Caco-2 (cell line): Measurements from ENCODE around the gene P3H2. TPM values are rescaled to one million over a fixed set of nuclear protein-coding genes. Genes with fewer than 3 reads are reported as not detected.
A peak's percentile ranks its signal among the peaks of the same experiment; 100 is the strongest.

Experiments used
- BruUV-seq: library from RNA; stranded (reverse); fragments of 400-500 nt; replicated peaks from 2 replicates; lab custom pipeline; 2021; lab: Mats Ljungman, UMichigan
- CTCF ChIA-PET: fragments of 300-600 bp; sonication (Branson Sonifier 250); formaldehyde crosslinking; loops from one replicate; lab custom pipeline; 2022; ENCODE audit warnings: antibody characterized with exemption; lab: Charles Lee
- POLR2A ChIA-PET: fragments of 300-600 bp; sonication (Branson Sonifier 250); formaldehyde crosslinking; loops from one replicate; lab custom pipeline; 2022; ENCODE audit warnings: antibody characterized with exemption; lab: Charles Lee
- DNase-seq, 2 experiments: peaks; one replicate each; pipeline versions ENCODE4 v3.0.0 to v3.0.0-alpha.2; 2020 to 2022
- H3K27me3 ChIP-seq: replicated peaks from 2 replicates; pipeline ENCODE4 v1.6.0; 2011; ENCODE audit warnings: low read length; ENCODE audit not compliant: control insufficient read depth, insufficient read depth
- H3K36me3 ChIP-seq: 2 replicates; pipeline ENCODE4 v1.5.1; 2011; ENCODE audit warnings: low read length; ENCODE audit not compliant: control insufficient read depth, insufficient read depth
- H3K4me1 ChIP-seq: fragments of 250-450 bp; sonication (Bioruptor Pico); 2 replicates; pipeline ENCODE4 v1.5.1; 2020; ENCODE audit warnings: mild to moderate bottlenecking
- H3K4me3 ChIP-seq: 2 replicates; pipeline ENCODE4 v1.5.1; 2011; ENCODE audit warnings: low read depth, mild to moderate bottlenecking, control low read depth, low read length
- H3K9me3 ChIP-seq: fragments of 250-450 bp; sonication (Bioruptor Pico); 2 replicates; pipeline ENCODE4 v1.5.1; 2020; ENCODE audit warnings: mild to moderate bottlenecking, moderate library complexity
- H3K27ac Mint-ChIP-seq: one replicate; pipeline ENCODE4 v1.8.0; 2022; ENCODE audit warnings: mixed read lengths; ENCODE audit not compliant: unreplicated experiment
- H3K27me3 Mint-ChIP-seq: one replicate; pipeline ENCODE4 v1.8.0; 2022; ENCODE audit warnings: mixed read lengths; ENCODE audit not compliant: insufficient read depth, unreplicated experiment
- H3K36me3 Mint-ChIP-seq: one replicate; pipeline ENCODE4 v1.8.0; 2022; ENCODE audit warnings: mild to moderate bottlenecking, mixed read lengths; ENCODE audit not compliant: insufficient read depth, unreplicated experiment
- H3K4me1 Mint-ChIP-seq: one replicate; pipeline ENCODE4 v1.8.0; 2022; ENCODE audit warnings: low read depth, mixed read lengths; ENCODE audit not compliant: unreplicated experiment
- H3K4me3 Mint-ChIP-seq: one replicate; pipeline ENCODE4 v1.8.0; 2022; ENCODE audit warnings: mild to moderate bottlenecking, moderate library complexity, mixed read lengths; ENCODE audit not compliant: unreplicated experiment
- H3K9me3 Mint-ChIP-seq: one replicate; pipeline ENCODE4 v1.8.0; 2022; ENCODE audit warnings: mixed read lengths; ENCODE audit not compliant: unreplicated experiment
- intact Hi-C: fragments of 100-400 bp; cut with micrococcal nuclease; formaldehyde crosslinking; loops from one replicate; pipeline ENCODE4 v1.10.0; 2022; ENCODE audit not compliant: unreplicated experiment
- total RNA-seq: library from RNA; stranded (reverse); gene quantifications from 2 replicates; pipeline ENCODE4 v1.2.3, GENCODE V29; 2022
- TF ChIP-seq, protein P1 (sequence below), 2 experiments: fragments of 200-600 bp in 1 of 2; IDR thresholded peaks; 1 replicate in 1 of 2; 2 replicates in 1 of 2; pipeline versions ENCODE4 v1.5.1 to v1.8.0; 2011 to 2022; ENCODE audit warnings: antibody characterized with exemption in 1 of 2, control low read depth in 1 of 2, inconsistent platforms in 1 of 2, low read depth in 1 of 2, low read length in 1 of 2, mild to moderate bottlenecking in 1 of 2, moderate library complexity in 1 of 2; ENCODE audit not compliant: insufficient read depth in 1 of 2, severe bottlenecking in 1 of 2, unreplicated experiment in 1 of 2

The P3H2 gene
- total RNA-seq, 1 experiment from 2014 or later = 55.8 TPM

DNA sequence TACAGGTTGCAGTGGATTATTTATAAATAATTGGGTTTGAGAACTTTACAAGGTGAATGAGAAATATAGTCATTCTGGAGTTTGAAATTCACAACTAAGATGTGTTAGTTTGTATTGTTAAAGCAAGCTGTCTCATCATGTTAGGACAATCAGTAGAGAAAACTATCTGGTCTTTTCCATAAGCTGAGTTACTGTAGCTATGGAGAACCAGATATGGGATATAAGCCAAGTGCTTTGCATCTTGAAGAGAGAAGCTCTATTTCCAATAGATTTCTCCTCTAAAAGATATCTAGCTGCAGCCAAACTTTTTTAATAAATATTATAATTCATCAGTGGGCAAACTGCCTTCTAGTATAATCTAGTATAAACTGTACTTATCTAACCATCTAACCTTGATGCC lies 11.3 kb downstream of the P3H2 start:
- POLR2A ChIA-PET = interaction anchor here (0.6 kb wide), 1 partner anchor 144 kb away, joined by 4 read pairs; no protein-coding TSS in a partner anchor
- Histone ChIP-seq H3K4me3 (no peak overlapping the region), H3K9me3 (peaks cover under 1% of the 10 kb centered on the region; the same call in 1 of the 2 replicates), H3K36me3 (no peaks in the 10 kb centered on the region), H3K27me3 (no peaks in the 10 kb centered on the region), H3K4me1 (peaks cover 11% of the 10 kb centered on the region; the same call in 1 of the 2 replicates)
- no peak overlapping the region for H3K4me3 Mint-ChIP-seq
- DNase-seq = no peak
- intact Hi-C loops = no loop called here
- H3K4me1 Mint-ChIP-seq = peaks cover 22% of the 10 kb centered on the region
- no peak overlapping the region for H3K27ac Mint-ChIP-seq
- H3K27me3 Mint-ChIP-seq = no peaks in the 10 kb centered on the region
- BruUV-seq = no TSS peak
- CTCF ChIA-PET = no interaction called here
- TF ChIP-seq, protein P1, sequence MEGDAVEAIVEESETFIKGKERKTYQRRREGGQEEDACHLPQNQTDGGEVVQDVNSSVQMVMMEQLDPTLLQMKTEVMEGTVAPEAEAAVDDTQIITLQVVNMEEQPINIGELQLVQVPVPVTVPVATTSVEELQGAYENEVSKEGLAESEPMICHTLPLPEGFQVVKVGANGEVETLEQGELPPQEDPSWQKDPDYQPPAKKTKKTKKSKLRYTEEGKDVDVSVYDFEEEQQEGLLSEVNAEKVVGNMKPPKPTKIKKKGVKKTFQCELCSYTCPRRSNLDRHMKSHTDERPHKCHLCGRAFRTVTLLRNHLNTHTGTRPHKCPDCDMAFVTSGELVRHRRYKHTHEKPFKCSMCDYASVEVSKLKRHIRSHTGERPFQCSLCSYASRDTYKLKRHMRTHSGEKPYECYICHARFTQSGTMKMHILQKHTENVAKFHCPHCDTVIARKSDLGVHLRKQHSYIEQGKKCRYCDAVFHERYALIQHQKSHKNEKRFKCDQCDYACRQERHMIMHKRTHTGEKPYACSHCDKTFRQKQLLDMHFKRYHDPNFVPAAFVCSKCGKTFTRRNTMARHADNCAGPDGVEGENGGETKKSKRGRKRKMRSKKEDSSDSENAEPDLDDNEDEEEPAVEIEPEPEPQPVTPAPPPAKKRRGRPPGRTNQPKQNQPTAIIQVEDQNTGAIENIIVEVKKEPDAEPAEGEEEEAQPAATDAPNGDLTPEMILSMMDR (IDR thresholded peaks at IDR 0.05; ENCODE audit: insufficient read depth in 1 of 2, low read depth in 1 of 2, low read length in 1 of 2, severe bottlenecking in 1 of 2, unreplicated experiment in 1 of 2) = no peak
- H3K9me3 Mint-ChIP-seq = no peaks in the 10 kb centered on the region
- peaks cover 29% of the 10 kb centered on the region for H3K36me3 Mint-ChIP-seq

DNA sequence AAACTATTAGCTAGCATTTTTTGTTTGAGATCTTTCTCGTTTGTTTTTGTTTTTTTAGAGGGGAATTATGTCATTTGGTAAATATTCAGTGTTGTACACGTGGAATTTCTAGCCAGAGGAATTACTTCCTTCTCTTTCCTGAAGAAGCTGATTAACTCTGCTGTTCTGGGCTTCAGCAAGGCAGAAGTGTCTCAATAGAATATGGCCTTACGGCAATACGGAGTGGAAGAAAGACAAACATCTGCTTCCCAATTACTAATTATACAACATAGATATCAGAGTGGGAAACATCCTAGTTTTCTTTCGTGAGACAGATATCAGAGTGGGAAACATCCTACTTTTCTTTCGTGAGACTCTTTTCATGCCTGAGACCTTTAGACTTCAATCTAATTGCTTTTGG lies 11.9 kb downstream of the P3H2 start:
- peaks cover 29% of the 10 kb centered on the region for H3K36me3 Mint-ChIP-seq
- H3K9me3 Mint-ChIP-seq = no peaks in the 10 kb centered on the region
- no peaks in the 10 kb centered on the region for H3K9me3 ChIP-seq
- no peak for DNase-seq
- H3K4me1 Mint-ChIP-seq = peaks cover 22% of the 10 kb centered on the region
- no peak overlapping the region for H3K4me3 Mint-ChIP-seq
- CTCF ChIA-PET = no interaction called here
- no peaks in the 10 kb centered on the region for H3K27me3 ChIP-seq
- intact Hi-C loops = no loop called here
- H3K4me1 ChIP-seq = 0 out of 2 replicates have a peak, but pooled peaks cover 10% of the 10 kb centered on the region
- peak overlapping the region; percentile 0 for H3K27ac Mint-ChIP-seq
- POLR2A ChIA-PET = no interaction called here
- no peaks in the 10 kb centered on the region for H3K27me3 Mint-ChIP-seq
- no peaks in the 10 kb centered on the region for H3K36me3 ChIP-seq
- TF ChIP-seq, protein P1 (IDR thresholded peaks at IDR 0.05; ENCODE audit: insufficient read depth in 1 of 2, low read depth in 1 of 2, low read length in 1 of 2, severe bottlenecking in 1 of 2, unreplicated experiment in 1 of 2) = no peak
- BruUV-seq = no TSS peak
- no peak overlapping the region for H3K4me3 ChIP-seq

DNA sequence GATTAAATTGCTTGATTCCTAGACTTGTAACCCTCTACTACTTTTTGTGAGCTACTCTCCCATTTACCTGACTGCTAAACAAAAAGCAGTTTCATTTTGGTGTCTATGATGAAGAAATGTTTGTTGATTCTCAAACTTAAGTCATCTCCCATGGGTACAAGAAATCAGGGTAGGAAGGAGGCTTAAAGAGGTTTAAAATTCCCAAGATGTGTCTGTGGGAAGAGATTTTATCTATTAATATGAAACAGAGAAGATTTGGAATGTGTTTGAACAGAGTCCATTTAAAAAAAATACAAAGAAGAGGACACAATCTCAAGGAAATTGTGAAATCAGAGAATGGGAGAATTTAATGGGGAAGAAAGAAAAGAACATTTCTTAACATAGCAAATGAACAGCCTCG lies 14.8 kb downstream of the P3H2 start:
- TF ChIP-seq, protein P1 (IDR thresholded peaks at IDR 0.05; ENCODE audit: insufficient read depth in 1 of 2, low read depth in 1 of 2, low read length in 1 of 2, severe bottlenecking in 1 of 2, unreplicated experiment in 1 of 2) = no peak
- Histone ChIP-seq H3K27me3 (no peaks in the 10 kb centered on the region), H3K4me1 (0 out of 2 replicates have a peak, but pooled peaks cover 10% of the 10 kb centered on the region), H3K9me3 (no peaks in the 10 kb centered on the region), H3K4me3 (no peak overlapping the region), H3K36me3 (no peaks in the 10 kb centered on the region)
- POLR2A ChIA-PET = no interaction called here
- H3K4me3 Mint-ChIP-seq = no peak overlapping the region
- no peak for DNase-seq
- no peak overlapping the region for H3K27ac Mint-ChIP-seq
- intact Hi-C loops = no loop called here
- no peaks in the 10 kb centered on the region for H3K9me3 Mint-ChIP-seq
- BruUV-seq = no TSS peak
- CTCF ChIA-PET = no interaction called here
- H3K36me3 Mint-ChIP-seq = peaks cover 6% of the 10 kb centered on the region
- H3K4me1 Mint-ChIP-seq = peaks cover 22% of the 10 kb centered on the region
- H3K27me3 Mint-ChIP-seq = no peaks in the 10 kb centered on the region
